ENCODE measurements around the gene WDR76.

WDR76 gene

DNA sequence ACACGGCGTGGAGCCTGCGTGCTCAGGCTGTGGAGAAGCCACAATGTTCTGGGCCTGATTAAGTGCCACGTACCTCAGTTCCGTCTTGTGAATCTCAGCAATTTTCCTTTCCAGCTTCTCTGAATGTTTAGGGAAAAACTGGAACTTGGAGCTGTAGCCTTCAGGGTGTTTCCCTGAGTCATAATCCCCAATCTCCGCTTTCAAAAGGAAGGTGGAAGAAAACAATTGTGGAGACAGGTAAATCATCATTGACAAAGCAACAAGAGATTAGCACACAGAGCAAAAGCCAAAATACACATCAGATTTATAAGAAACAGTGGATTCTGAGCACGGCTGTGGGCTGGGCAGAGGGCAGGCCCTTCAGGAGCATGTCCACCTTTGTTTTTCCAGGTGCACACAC is 79.0 kb downstream of the WDR76 start:
- TF ChIP-seq POLR2AphosphoS5 (IDR thresholded peaks at IDR 0.05; ENCODE audit: low read depth) (no peak), SPI1 (IDR thresholded peaks at IDR 0.05; ENCODE audit: borderline replicate concordance, low read depth) (no peak), GABPA (IDR thresholded peaks at IDR 0.05; ENCODE audit: low read depth) (no peak)
- TF ChIP-seq, protein P1, sequence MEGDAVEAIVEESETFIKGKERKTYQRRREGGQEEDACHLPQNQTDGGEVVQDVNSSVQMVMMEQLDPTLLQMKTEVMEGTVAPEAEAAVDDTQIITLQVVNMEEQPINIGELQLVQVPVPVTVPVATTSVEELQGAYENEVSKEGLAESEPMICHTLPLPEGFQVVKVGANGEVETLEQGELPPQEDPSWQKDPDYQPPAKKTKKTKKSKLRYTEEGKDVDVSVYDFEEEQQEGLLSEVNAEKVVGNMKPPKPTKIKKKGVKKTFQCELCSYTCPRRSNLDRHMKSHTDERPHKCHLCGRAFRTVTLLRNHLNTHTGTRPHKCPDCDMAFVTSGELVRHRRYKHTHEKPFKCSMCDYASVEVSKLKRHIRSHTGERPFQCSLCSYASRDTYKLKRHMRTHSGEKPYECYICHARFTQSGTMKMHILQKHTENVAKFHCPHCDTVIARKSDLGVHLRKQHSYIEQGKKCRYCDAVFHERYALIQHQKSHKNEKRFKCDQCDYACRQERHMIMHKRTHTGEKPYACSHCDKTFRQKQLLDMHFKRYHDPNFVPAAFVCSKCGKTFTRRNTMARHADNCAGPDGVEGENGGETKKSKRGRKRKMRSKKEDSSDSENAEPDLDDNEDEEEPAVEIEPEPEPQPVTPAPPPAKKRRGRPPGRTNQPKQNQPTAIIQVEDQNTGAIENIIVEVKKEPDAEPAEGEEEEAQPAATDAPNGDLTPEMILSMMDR (IDR thresholded peaks at IDR 0.05; ENCODE audit: insufficient read depth, low read length), result no peak
- TF ChIP-seq, protein P2, sequence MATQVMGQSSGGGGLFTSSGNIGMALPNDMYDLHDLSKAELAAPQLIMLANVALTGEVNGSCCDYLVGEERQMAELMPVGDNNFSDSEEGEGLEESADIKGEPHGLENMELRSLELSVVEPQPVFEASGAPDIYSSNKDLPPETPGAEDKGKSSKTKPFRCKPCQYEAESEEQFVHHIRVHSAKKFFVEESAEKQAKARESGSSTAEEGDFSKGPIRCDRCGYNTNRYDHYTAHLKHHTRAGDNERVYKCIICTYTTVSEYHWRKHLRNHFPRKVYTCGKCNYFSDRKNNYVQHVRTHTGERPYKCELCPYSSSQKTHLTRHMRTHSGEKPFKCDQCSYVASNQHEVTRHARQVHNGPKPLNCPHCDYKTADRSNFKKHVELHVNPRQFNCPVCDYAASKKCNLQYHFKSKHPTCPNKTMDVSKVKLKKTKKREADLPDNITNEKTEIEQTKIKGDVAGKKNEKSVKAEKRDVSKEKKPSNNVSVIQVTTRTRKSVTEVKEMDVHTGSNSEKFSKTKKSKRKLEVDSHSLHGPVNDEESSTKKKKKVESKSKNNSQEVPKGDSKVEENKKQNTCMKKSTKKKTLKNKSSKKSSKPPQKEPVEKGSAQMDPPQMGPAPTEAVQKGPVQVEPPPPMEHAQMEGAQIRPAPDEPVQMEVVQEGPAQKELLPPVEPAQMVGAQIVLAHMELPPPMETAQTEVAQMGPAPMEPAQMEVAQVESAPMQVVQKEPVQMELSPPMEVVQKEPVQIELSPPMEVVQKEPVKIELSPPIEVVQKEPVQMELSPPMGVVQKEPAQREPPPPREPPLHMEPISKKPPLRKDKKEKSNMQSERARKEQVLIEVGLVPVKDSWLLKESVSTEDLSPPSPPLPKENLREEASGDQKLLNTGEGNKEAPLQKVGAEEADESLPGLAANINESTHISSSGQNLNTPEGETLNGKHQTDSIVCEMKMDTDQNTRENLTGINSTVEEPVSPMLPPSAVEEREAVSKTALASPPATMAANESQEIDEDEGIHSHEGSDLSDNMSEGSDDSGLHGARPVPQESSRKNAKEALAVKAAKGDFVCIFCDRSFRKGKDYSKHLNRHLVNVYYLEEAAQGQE (IDR thresholded peaks at IDR 0.05; ENCODE audit: insufficient replicate concordance, low read depth), result no peak
- Histone ChIP-seq H3K4me3 (replicated peaks; ENCODE audit: insufficient read depth, low read length) (no peak overlapping the region), H3K27ac (replicated peaks) (no peak overlapping the region), H3K27me3 (ENCODE audit: insufficient read depth, poor library complexity, severe bottlenecking) (no peaks in the 10 kb centered on the region)
- no peak for DNase-seq (ENCODE audit: low read depth in 1 of 2, low spot score in 1 of 2)

DNA sequence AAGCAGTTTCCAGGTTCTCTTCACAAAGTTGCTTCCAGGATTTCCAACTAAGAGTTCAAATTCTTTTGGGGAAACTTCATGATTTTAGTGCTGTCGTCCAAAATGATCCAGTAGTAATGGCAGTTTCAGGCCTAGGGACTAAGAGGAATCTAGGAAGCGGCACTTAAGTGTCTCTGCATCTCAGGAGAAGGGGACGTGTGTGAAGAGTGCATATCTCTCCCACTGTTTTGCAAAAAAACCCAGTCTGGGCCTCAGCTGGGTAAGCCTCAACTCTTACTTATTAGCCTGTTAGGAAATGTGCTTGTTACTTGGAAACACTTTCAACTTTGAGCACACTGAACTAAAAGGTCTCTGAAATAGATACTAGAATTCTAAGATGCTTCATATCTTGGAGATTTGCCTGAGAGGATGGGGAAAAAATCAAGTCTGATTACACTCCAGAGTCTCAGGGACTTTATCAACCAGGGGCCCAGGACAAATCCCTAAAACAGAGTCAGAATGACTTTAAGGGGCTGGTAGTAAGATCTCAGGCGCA is 81.8 kb downstream of the WDR76 start:
- DNase-seq (ENCODE audit: low read depth in 1 of 2, low spot score in 1 of 2), result no peak
- TF ChIP-seq SPI1 (IDR thresholded peaks at IDR 0.05; ENCODE audit: borderline replicate concordance, low read depth), result no peak
- TF ChIP-seq, protein P1 (IDR thresholded peaks at IDR 0.05; ENCODE audit: insufficient read depth, low read length), result no peak
- no peak for TF ChIP-seq POLR2AphosphoS5 (IDR thresholded peaks at IDR 0.05; ENCODE audit: low read depth)
- TF ChIP-seq, protein P2 (IDR thresholded peaks at IDR 0.05; ENCODE audit: insufficient replicate concordance, low read depth), result no peak
- no peak for TF ChIP-seq GABPA (IDR thresholded peaks at IDR 0.05; ENCODE audit: low read depth)
- no peak overlapping the region for H3K27ac ChIP-seq (replicated peaks)
- no peak overlapping the region for H3K4me3 ChIP-seq (replicated peaks; ENCODE audit: insufficient read depth, low read length)
- no peaks in the 10 kb centered on the region for H3K27me3 ChIP-seq (ENCODE audit: insufficient read depth, poor library complexity, severe bottlenecking)

DNA sequence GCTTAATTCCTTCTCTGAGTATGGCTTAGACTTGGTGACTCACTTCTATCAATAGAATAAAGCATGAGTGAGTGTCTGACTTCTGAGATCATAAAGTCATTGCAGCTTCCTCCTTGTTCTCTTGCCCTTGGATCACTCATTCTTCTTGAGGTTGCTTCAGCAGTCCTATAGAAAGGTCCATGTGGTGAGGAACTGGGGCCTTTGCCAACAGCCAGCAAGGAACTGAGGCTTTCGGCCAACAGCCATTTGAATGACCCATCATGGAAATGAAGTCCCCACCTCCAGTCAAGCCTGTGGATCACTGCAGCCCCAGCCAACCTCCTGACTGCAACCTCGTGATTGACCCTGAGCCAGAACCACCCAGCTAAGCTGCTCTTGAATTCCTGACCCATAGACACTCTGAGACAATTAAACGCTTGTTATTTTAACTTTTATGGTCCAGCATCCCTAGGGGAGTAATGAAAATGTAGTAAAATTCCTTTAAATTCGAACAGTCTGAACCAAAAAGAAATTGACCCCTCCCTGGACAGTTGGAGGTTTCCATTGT is 84.5 kb downstream of the WDR76 start:
- no peak overlapping the region for H3K4me3 ChIP-seq (replicated peaks; ENCODE audit: insufficient read depth, low read length)
- DNase-seq (ENCODE audit: low read depth in 1 of 2, low spot score in 1 of 2), result no peak
- TF ChIP-seq SPI1 (IDR thresholded peaks at IDR 0.05; ENCODE audit: borderline replicate concordance, low read depth) (no peak), POLR2AphosphoS5 (IDR thresholded peaks at IDR 0.05; ENCODE audit: low read depth) (no peak), GABPA (IDR thresholded peaks at IDR 0.05; ENCODE audit: low read depth) (no peak)
- TF ChIP-seq, protein P2 (IDR thresholded peaks at IDR 0.05; ENCODE audit: insufficient replicate concordance, low read depth), result no peak
- TF ChIP-seq, protein P1 (IDR thresholded peaks at IDR 0.05; ENCODE audit: insufficient read depth, low read length), result no peak
- no peak overlapping the region for H3K27ac ChIP-seq (replicated peaks)
- no peaks in the 10 kb centered on the region for H3K27me3 ChIP-seq (ENCODE audit: insufficient read depth, poor library complexity, severe bottlenecking)

Data from HL-60 (cell line).